Gastroesophageal sphincter (tissue), 4 donors: ENCODE data around the gene CLSTN2. TPM values are rescaled to one million over a fixed set of nuclear protein-coding genes. Genes with fewer than 3 reads are reported as not detected.

Experiments
- ATAC-seq: fragments of 150-250 bp; one replicate; pipeline ENCODE4 v1.9.1; 2016; ENCODE audit warnings: mild to moderate bottlenecking, moderate library complexity
- H3K27ac ChIP-seq, 4 donors: fragments of 200-600 bp; sonication (generic) in 3 of 4; 1 replicate in 3 of 4; 2 replicates in 1 of 4; pipeline ENCODE4 v1.5.1; 2016 to 2019
- H3K27me3 ChIP-seq: fragments of 200-600 bp; sonication (generic); one replicate; pipeline ENCODE4 v1.5.1; 2019
- H3K36me3 ChIP-seq, 2 donors: fragments of 200-600 bp; sonication (generic); one replicate each; pipeline ENCODE4 v1.5.1; 2019; ENCODE audit warnings: control low read depth in 1 of 2
- H3K4me1 ChIP-seq, 3 donors: fragments of 200-600 bp; sonication (generic); 1 replicate in 2 of 3; 2 replicates in 1 of 3; pipeline ENCODE4 v1.5.1; 2016 to 2019; ENCODE audit warnings: control low read depth in 2 of 3
- H3K4me3 ChIP-seq, 2 donors: fragments of 200-600 bp; sonication (generic); one replicate each; pipeline ENCODE4 v1.5.1; 2019; ENCODE audit warnings: mild to moderate bottlenecking in 1 of 2, moderate library complexity in 1 of 2
- H3K9me3 ChIP-seq, 3 donors: fragments of 200-600 bp; sonication (generic); one replicate each; pipeline ENCODE4 v1.5.1; 2017 to 2019; ENCODE audit warnings: control low read depth in 2 of 3
- CTCF ChIP-seq, 4 experiments: fragments of 200-600 bp in 2 of 4; fragments of 450-650 bp in 2 of 4; sonication (generic) in 1 of 4; IDR thresholded peaks; one replicate each; pipeline ENCODE4 v1.5.1; 2017 to 2019; ENCODE audit warnings: antibody characterized with exemption in 4 of 4, mild to moderate bottlenecking in 2 of 4, moderate library complexity in 2 of 4
- EP300 ChIP-seq: sonication (generic); formaldehyde crosslinking; IDR thresholded peaks from one replicate; pipeline ENCODE4 v1.6.1; 2017; ENCODE audit warnings: antibody characterized with exemption, mild to moderate bottlenecking
- POLR2A ChIP-seq, 2 donors: fragments of 450-650 bp; IDR thresholded peaks; one replicate each; pipeline ENCODE4 v1.6.1; 2017; ENCODE audit warnings: antibody characterized with exemption in 2 of 2, mild to moderate bottlenecking in 2 of 2, moderate library complexity in 1 of 2
- POLR2AphosphoS5 ChIP-seq: sonication (generic); formaldehyde crosslinking; IDR thresholded peaks from one replicate; pipeline ENCODE4 v1.6.1; 2017; ENCODE audit warnings: antibody characterized with exemption
- WGBS, 2 donors: methylation state at CpG; one replicate each; pipeline ENCODE4 v1.1.5; 2018; ENCODE audit warnings: low coverage in 1 of 2; 5-methylcytosine and 5-hydroxymethylcytosine counted together
- total RNA-seq, 4 donors: library from RNA; depleted of rRNA; stranded (reverse); fragments of >200 nt; gene quantifications; one replicate each; pipeline ENCODE4 v1.1.0, GENCODE V29; 2016

Gene CLSTN2
- total RNA-seq, 4 donors from 2014 or later = 6.6 to 9.7 (median 7.7) TPM

GRCh38 chr3:140198242-140198641, 263.3 kb downstream of the CLSTN2 start:
- WGBS, 2 donors = no CpG with 5 or more reads among the region's 2 CpGs
- H3K27me3 ChIP-seq = no peaks in the 10 kb centered on the region
- TF ChIP-seq POLR2AphosphoS5 (no peak), CTCF (IDR thresholded peaks at IDR 0.05) (no peak), POLR2A (IDR thresholded peaks at IDR 0.05) (no peak), EP300 (no peak)

GRCh38 chr3:140199008-140199407, 264.0 kb downstream of the CLSTN2 start:
- no peak overlapping the region for H3K4me3 ChIP-seq
- ATAC-seq = no peak
- no peaks in the 10 kb centered on the region for H3K9me3 ChIP-seq
- WGBS, 2 donors = 79 to 100% methylated on average over 1 to 2 of the region's 2 CpGs
- H3K4me1 ChIP-seq = no peaks in the 10 kb centered on the region
- no peaks in the 10 kb centered on the region for H3K27me3 ChIP-seq
- no peaks in the 10 kb centered on the region for H3K36me3 ChIP-seq
- TF ChIP-seq EP300 (no peak), POLR2A (IDR thresholded peaks at IDR 0.05) (no peak), CTCF (IDR thresholded peaks at IDR 0.05) (no peak), POLR2AphosphoS5 (no peak)
- H3K27ac ChIP-seq = no peak overlapping the region

More at GRCh38 chr3:140198242-140198641, 263.3 kb downstream of the CLSTN2 start:
- no peak for ATAC-seq
- Histone ChIP-seq H3K9me3 (no peaks in the 10 kb centered on the region), H3K4me1 (no peaks in the 10 kb centered on the region), H3K36me3 (no peaks in the 10 kb centered on the region), H3K4me3 (no peak overlapping the region), H3K27ac (no peak overlapping the region)

- H3K4me1 ChIP-seq = no peaks in the 10 kb centered on the region
- H3K9me3 ChIP-seq = no peaks in the 10 kb centered on the region
- H3K36me3 ChIP-seq = no peaks in the 10 kb centered on the region
- 74 to 78% methylated on average over 1 to 2 of the region's 2 CpGs for WGBS, 2 donors
- no peaks in the 10 kb centered on the region for H3K27me3 ChIP-seq
- H3K4me3 ChIP-seq = no peak overlapping the region
- TF ChIP-seq POLR2AphosphoS5 = no peak
- TF ChIP-seq POLR2A (IDR thresholded peaks at IDR 0.05) = no peak
- no peak for TF ChIP-seq CTCF (IDR thresholded peaks at IDR 0.05)
- TF ChIP-seq EP300 = no peak
- ATAC-seq = no peak
- H3K27ac ChIP-seq = no peak overlapping the region
These were observed 264.8 kb downstream of the CLSTN2 start for GRCh38 chr3:140199743-140200142.

- TF ChIP-seq POLR2A (IDR thresholded peaks at IDR 0.05) (no peak), EP300 (no peak), POLR2AphosphoS5 (no peak), CTCF (IDR thresholded peaks at IDR 0.05) (no peak)
- no peaks in the 10 kb centered on the region for H3K4me1 ChIP-seq
- H3K9me3 ChIP-seq = no peaks in the 10 kb centered on the region
- no peaks in the 10 kb centered on the region for H3K36me3 ChIP-seq
- WGBS, 2 donors = 54 to 67% methylated on average over 4 of the region's 4 CpGs
- no peak overlapping the region for H3K27ac ChIP-seq
- H3K27me3 ChIP-seq = peaks cover 10% of the 10 kb centered on the region
- no peak overlapping the region for H3K4me3 ChIP-seq
- ATAC-seq = no peak
These were observed 268.5 kb downstream of the CLSTN2 start for GRCh38 chr3:140203510-140203909.

GRCh38 chr3:140204271-140204984, 269.4 kb downstream of the CLSTN2 start:
- no peak for ATAC-seq
- H3K9me3 ChIP-seq = no peaks in the 10 kb centered on the region
- no peak overlapping the region for H3K27ac ChIP-seq
- TF ChIP-seq EP300 (no peak), POLR2A (IDR thresholded peaks at IDR 0.05) (no peak), POLR2AphosphoS5 (no peak), CTCF (IDR thresholded peaks at IDR 0.05) (no peak)
- peaks cover 10% of the 10 kb centered on the region for H3K27me3 ChIP-seq
- H3K4me3 ChIP-seq = no peak overlapping the region
- H3K4me1 ChIP-seq = no peaks in the 10 kb centered on the region
- no peaks in the 10 kb centered on the region for H3K36me3 ChIP-seq
- 44 to 47% methylated on average over 4 of the region's 5 CpGs for WGBS, 2 donors
